ACC112 (cell line): Measurements from ENCODE around the gene ZFAND4.

Source experiments
- H2AFZ ChIP-seq: fragments of 200-600 bp; sonication (generic); one replicate; pipeline ENCODE4 v1.6.0; 2017; ENCODE audit warnings: antibody characterized with exemption, low read length; ENCODE audit not compliant: unreplicated experiment
- H3K27ac ChIP-seq: fragments of 200-600 bp; sonication (generic); 2 replicates; pipeline ENCODE4 v1.5.1; 2014; ENCODE audit warnings: low read depth, mild to moderate bottlenecking, antibody characterized with exemption, low read length, moderate library complexity
- H3K27me3 ChIP-seq: fragments of 200-600 bp; sonication (generic); 2 replicates; pipeline ENCODE4 v1.6.1; 2014; ENCODE audit warnings: mild to moderate bottlenecking, antibody characterized with exemption, low read length, moderate library complexity, mixed read lengths; ENCODE audit not compliant: insufficient read depth
- H3K36me3 ChIP-seq: fragments of 200-600 bp; sonication (generic); 2 replicates; pipeline ENCODE4 v1.6.1; 2016; ENCODE audit warnings: mild to moderate bottlenecking, antibody characterized with exemption, low read length, moderate library complexity, mixed read lengths; ENCODE audit not compliant: insufficient read depth
- H3K4me1 ChIP-seq: fragments of 200-600 bp; sonication (generic); one replicate; pipeline ENCODE4 v1.6.1; 2016; ENCODE audit warnings: low read length, mixed read lengths; ENCODE audit not compliant: insufficient read depth, unreplicated experiment, control insufficient read depth
- H3K4me3 ChIP-seq: fragments of 200-600 bp; sonication (generic); 2 replicates; pipeline ENCODE4 v1.5.1; 2014; ENCODE audit warnings: mild to moderate bottlenecking, low read depth, low read length
- H3K79me2 ChIP-seq: fragments of 200-600 bp; sonication (generic); one replicate; pipeline ENCODE4 v1.6.0; 2016; ENCODE audit warnings: low read length; ENCODE audit not compliant: control insufficient read depth, unreplicated experiment, insufficient read depth

ZFAND4 gene

GRCh38 chr10:45640941-45641340 lies 31.6 kb downstream of the ZFAND4 start:
- H3K4me3 ChIP-seq = no peak overlapping the region
- H3K4me1 ChIP-seq = no peaks in the 10 kb centered on the region
- H3K36me3 ChIP-seq = no peaks in the 10 kb centered on the region
- no peaks in the 10 kb centered on the region for H3K79me2 ChIP-seq
- H3K27ac ChIP-seq = no peak overlapping the region
- no peak overlapping the region for H2AFZ ChIP-seq
- H3K27me3 ChIP-seq = no peaks in the 10 kb centered on the region

- Histone ChIP-seq H3K79me2 (no peaks in the 10 kb centered on the region), H3K27ac (no peak overlapping the region), H3K36me3 (no peaks in the 10 kb centered on the region), H3K27me3 (no peaks in the 10 kb centered on the region), H3K4me3 (no peak overlapping the region), H3K4me1 (no peaks in the 10 kb centered on the region), H2AFZ (no peak overlapping the region)
These were observed 32.5 kb downstream of the ZFAND4 start for GRCh38 chr10:45640049-45640448.

- Histone ChIP-seq H3K36me3 (no peaks in the 10 kb centered on the region), H3K79me2 (no peaks in the 10 kb centered on the region), H3K27ac (no peak overlapping the region), H3K4me1 (no peaks in the 10 kb centered on the region), H2AFZ (no peak overlapping the region), H3K27me3 (no peaks in the 10 kb centered on the region), H3K4me3 (no peak overlapping the region)
These were observed 45.0 kb downstream of the ZFAND4 start for GRCh38 chr10:45627412-45628048.

- no peak overlapping the region for H3K27ac ChIP-seq
These were observed 46.7 kb downstream of the ZFAND4 start for GRCh38 chr10:45625879-45626278.

GRCh38 chr10:45624724-45625123 lies 47.8 kb downstream of the ZFAND4 start:
- no peak overlapping the region for H3K4me3 ChIP-seq
- no peaks in the 10 kb centered on the region for H3K4me1 ChIP-seq
- H3K27me3 ChIP-seq = no peaks in the 10 kb centered on the region
- H3K79me2 ChIP-seq = no peaks in the 10 kb centered on the region
- H3K36me3 ChIP-seq = no peaks in the 10 kb centered on the region
- no peak overlapping the region for H3K27ac ChIP-seq
- no peak overlapping the region for H2AFZ ChIP-seq

More at GRCh38 chr10:45625879-45626278, 46.7 kb downstream of the ZFAND4 start:
- Histone ChIP-seq H3K4me1 (no peaks in the 10 kb centered on the region), H3K36me3 (no peaks in the 10 kb centered on the region), H3K79me2 (no peaks in the 10 kb centered on the region), H2AFZ (no peak overlapping the region), H3K27me3 (no peaks in the 10 kb centered on the region), H3K4me3 (no peak overlapping the region)

- Histone ChIP-seq H3K27me3 (no peaks in the 10 kb centered on the region), H3K4me1 (no peaks in the 10 kb centered on the region), H3K36me3 (0 out of 2 replicates have a peak, but pooled peaks cover 2% of the 10 kb centered on the region), H2AFZ (no peak overlapping the region), H3K27ac (no peak overlapping the region), H3K4me3 (no peak overlapping the region), H3K79me2 (no peaks in the 10 kb centered on the region)
These were observed 57.7 kb downstream of the ZFAND4 start for GRCh38 chr10:45614869-45615268.

- Histone ChIP-seq H3K4me3 (no peak overlapping the region), H3K27ac (no peak overlapping the region), H2AFZ (no peak overlapping the region), H3K36me3 (0 out of 2 replicates have a peak, but pooled peaks cover 2% of the 10 kb centered on the region), H3K4me1 (no peaks in the 10 kb centered on the region), H3K79me2 (no peaks in the 10 kb centered on the region), H3K27me3 (no peaks in the 10 kb centered on the region)
These were observed 59.8 kb downstream of the ZFAND4 start for GRCh38 chr10:45612741-45613140.

- Histone ChIP-seq H3K4me1 (no peaks in the 10 kb centered on the region), H3K79me2 (no peaks in the 10 kb centered on the region)
These were observed 64.5 kb downstream of the ZFAND4 start for GRCh38 chr10:45608052-45608451.

GRCh38 chr10:45607276-45607675 lies 65.3 kb downstream of the ZFAND4 start:
- Histone ChIP-seq H3K79me2 (no peaks in the 10 kb centered on the region), H3K27ac (no peak overlapping the region), H3K36me3 (0 out of 2 replicates have a peak, but pooled peaks cover 2% of the 10 kb centered on the region), H2AFZ (no peak overlapping the region), H3K27me3 (no peaks in the 10 kb centered on the region), H3K4me1 (no peaks in the 10 kb centered on the region), H3K4me3 (no peak overlapping the region)

More at GRCh38 chr10:45608052-45608451, 64.5 kb downstream of the ZFAND4 start:
- no peak overlapping the region for H2AFZ ChIP-seq
- H3K36me3 ChIP-seq = 0 out of 2 replicates have a peak, but pooled peaks cover 2% of the 10 kb centered on the region
- no peak overlapping the region for H3K4me3 ChIP-seq
- no peaks in the 10 kb centered on the region for H3K27me3 ChIP-seq
- H3K27ac ChIP-seq = no peak overlapping the region

- Histone ChIP-seq H3K79me2 (no peaks in the 10 kb centered on the region), H3K36me3 (no peaks in the 10 kb centered on the region), H3K27me3 (peaks cover 16% of the 10 kb centered on the region), H3K4me1 (no peaks in the 10 kb centered on the region), H3K4me3 (no peak overlapping the region), H2AFZ (no peak overlapping the region), H3K27ac (no peak overlapping the region)
These were observed 69.7 kb downstream of the ZFAND4 start for GRCh38 chr10:45602836-45603235.

- no peak overlapping the region for H3K27ac ChIP-seq
- no peaks in the 10 kb centered on the region for H3K4me1 ChIP-seq
- H3K79me2 ChIP-seq = no peaks in the 10 kb centered on the region
- H3K4me3 ChIP-seq = no peak overlapping the region
- peaks cover 16% of the 10 kb centered on the region for H3K27me3 ChIP-seq
- no peak overlapping the region for H2AFZ ChIP-seq
- no peaks in the 10 kb centered on the region for H3K36me3 ChIP-seq
These were observed 70.4 kb downstream of the ZFAND4 start for GRCh38 chr10:45602082-45602730.
